Umbilical cord (tissue), 2 donors: ENCODE data around the gene VAV3. TPM values are rescaled to one million over a fixed set of nuclear protein-coding genes. Genes with fewer than 3 reads are reported as not detected.

Experiments
- DNase-seq: peaks from one replicate; pipeline ENCODE4 v3.0.0-alpha.2; 2015; ENCODE audit warnings: low spot score
- total RNA-seq: library from RNA; depleted of rRNA; stranded (reverse); fragments of >200 nt; gene quantifications from one replicate; pipeline ENCODE4 v1.2.3, GENCODE V29; 2014; ENCODE audit warnings: low replicate concordance; ENCODE audit not compliant: insufficient read depth

The VAV3 gene
- total RNA-seq, 1 donor from 2014 or later = 1.9 TPM

GRCh38 chr1:107936498-107937481 is 28.2 kb downstream of the VAV3 start:
- no peak for DNase-seq

GRCh38 chr1:107935396-107936064 is 29.4 kb downstream of the VAV3 start:
- DNase-seq = no peak

GRCh38 chr1:107934578-107934977 is 30.4 kb downstream of the VAV3 start:
- DNase-seq = no peak

GRCh38 chr1:107933736-107934135 is 31.2 kb downstream of the VAV3 start:
- DNase-seq = no peak

- DNase-seq = no peak
Observed at GRCh38 chr1:107930292-107930691, 34.7 kb downstream of the VAV3 start.

- no peak for DNase-seq
Observed at GRCh38 chr1:107927820-107928219, 37.2 kb downstream of the VAV3 start.

- DNase-seq = no peak
Observed at GRCh38 chr1:107926436-107927080, 38.4 kb downstream of the VAV3 start.

GRCh38 chr1:107925565-107925964 is 39.4 kb downstream of the VAV3 start:
- DNase-seq = no peak

- DNase-seq = no peak
Observed at GRCh38 chr1:107920999-107921398, 44.0 kb downstream of the VAV3 start.

- DNase-seq = no peak
Observed at GRCh38 chr1:107920561-107920960, 44.4 kb downstream of the VAV3 start.

GRCh38 chr1:107919953-107920352 is 45.0 kb downstream of the VAV3 start:
- DNase-seq = no peak

GRCh38 chr1:107914119-107914765 is 50.7 kb downstream of the VAV3 start:
- no peak for DNase-seq

- no peak for DNase-seq
Observed at GRCh38 chr1:107912656-107913055, 52.3 kb downstream of the VAV3 start.

GRCh38 chr1:107900090-107900945 is 64.7 kb downstream of the VAV3 start:
- no peak for DNase-seq

- DNase-seq = peak; percentile 26
Observed at GRCh38 chr1:107899655-107900054, 65.3 kb downstream of the VAV3 start.

GRCh38 chr1:107897438-107898345 is 67.3 kb downstream of the VAV3 start:
- DNase-seq = no peak

- no peak for DNase-seq
Observed at GRCh38 chr1:107896936-107897335, 68.0 kb downstream of the VAV3 start.

- DNase-seq = no peak
Observed at GRCh38 chr1:107896401-107896800, 68.6 kb downstream of the VAV3 start.

- no peak for DNase-seq
Observed at GRCh38 chr1:107895403-107896191, 69.4 kb downstream of the VAV3 start.
